ENCODE results near the gene SDK2.

SDK2 gene

DNA sequence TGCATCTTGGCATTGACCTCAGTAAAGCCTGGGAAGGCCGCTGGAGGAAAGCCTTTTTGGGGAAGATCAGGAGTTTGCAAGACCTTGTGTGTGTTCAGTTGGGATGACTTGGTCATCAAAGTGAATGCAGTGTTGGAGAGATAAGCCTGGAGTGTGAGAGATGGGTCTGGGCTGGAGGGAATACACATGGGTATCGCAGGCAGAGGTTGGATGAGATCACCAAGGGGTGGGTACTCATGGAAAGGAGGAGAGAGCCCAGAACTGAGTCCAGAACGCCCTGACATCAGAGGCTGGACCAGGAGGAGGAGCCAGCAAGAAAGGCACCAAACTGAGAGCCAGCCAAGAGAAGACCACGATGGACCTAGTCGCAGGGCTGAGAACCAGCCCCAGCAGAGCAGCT, 35.2 kb downstream of the SDK2 start (continued):
- no peak for TF ChIP-seq ZNF248 (tag by site-specific recombination; IDR thresholded peaks at IDR 0.05)
- TF ChIP-seq HOXC10 (CRISPR knock-in tag; IDR thresholded peaks at IDR 0.05) = no peak
- no peak for TF ChIP-seq ZBTB8A (tag by site-specific recombination; IDR thresholded peaks at IDR 0.05)

DNA sequence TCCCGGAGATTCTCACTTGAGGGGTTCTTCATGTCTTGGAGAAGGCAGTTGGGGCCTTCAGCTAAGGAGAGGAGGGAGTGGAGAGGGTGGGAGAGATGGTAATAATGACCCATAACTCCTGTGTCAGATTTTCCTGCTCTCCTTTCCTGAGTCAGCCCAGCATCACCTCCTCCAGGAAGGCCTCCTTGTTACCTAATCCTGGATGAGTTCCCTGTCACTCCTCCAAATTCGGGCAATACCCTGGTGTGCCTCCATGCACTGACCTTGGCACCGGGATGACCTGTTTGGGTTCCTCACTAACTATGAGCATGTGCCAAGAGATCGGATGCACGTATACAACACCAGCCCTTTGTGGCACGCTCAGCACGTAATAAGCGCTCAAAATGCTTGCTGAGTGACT, 38.8 kb downstream of the SDK2 start:
- no peaks in the 10 kb centered on the region for H3K36me3 ChIP-seq (ENCODE audit: control insufficient read depth in 2 of 2, insufficient read depth in 1 of 2, low read length in 2 of 2)
- POLR2A ChIA-PET = no interaction called here
- no peaks in the 10 kb centered on the region for H3K9me3 ChIP-seq (ENCODE audit: control insufficient read depth, insufficient read depth, low read depth, low read length)
- no peak overlapping the region for H3K27ac ChIP-seq (ENCODE audit: extremely low read depth, low read depth, low read length)
- no peak overlapping the region for H3K4me3 ChIP-seq (ENCODE audit: low read depth, low read length)
- CTCF ChIA-PET = no interaction called here
- H3K4me1 ChIP-seq (ENCODE audit: control insufficient read depth, insufficient read depth, low read length) = no peaks in the 10 kb centered on the region
- TF ChIP-seq ZNF350 (tag by site-specific recombination; IDR thresholded peaks at IDR 0.05) (no peak), ZNF302 (tag by site-specific recombination; IDR thresholded peaks at IDR 0.05; ENCODE audit: low read depth) (no peak), KLF7 (tag by site-specific recombination; IDR thresholded peaks at IDR 0.05; ENCODE audit: borderline replicate concordance) (no peak), ZBTB8A (tag by site-specific recombination; IDR thresholded peaks at IDR 0.05) (no peak), ZNF335 (tag by site-specific recombination; conservative IDR thresholded peaks at IDR 0.05) (no peak), ZNF664 (tag by site-specific recombination; IDR thresholded peaks at IDR 0.05) (no peak), MEIS1 (CRISPR knock-in tag; IDR thresholded peaks at IDR 0.05; ENCODE audit: borderline replicate concordance) (no peak), ZNF610 (tag by site-specific recombination; IDR thresholded peaks at IDR 0.05; ENCODE audit: borderline replicate concordance) (no peak), MYNN (tag by site-specific recombination; IDR thresholded peaks at IDR 0.05; ENCODE audit: borderline replicate concordance) (no peak), GLIS2 (tag by site-specific recombination; IDR thresholded peaks at IDR 0.05) (no peak), ZNF837 (tag by site-specific recombination; IDR thresholded peaks at IDR 0.05) (no peak), GFI1B (tag by site-specific recombination; IDR thresholded peaks at IDR 0.05) (no peak), ZNF23 (tag by site-specific recombination; IDR thresholded peaks at IDR 0.05; ENCODE audit: borderline replicate concordance) (no peak), ZNF707 (tag by site-specific recombination; IDR thresholded peaks at IDR 0.05) (no peak), SP2 (tag by site-specific recombination; IDR thresholded peaks at IDR 0.05) (no peak), ZNF221 (tag by site-specific recombination; IDR thresholded peaks at IDR 0.05; ENCODE audit: borderline replicate concordance) (no peak), ZNF792 (tag by site-specific recombination; IDR thresholded peaks at IDR 0.05) (no peak), PBX3 (CRISPR knock-in tag; IDR thresholded peaks at IDR 0.05) (no peak), ZNF677 (tag by site-specific recombination; IDR thresholded peaks at IDR 0.05) (no peak)

GRCh38 chr17:73604476-73604875, 39.8 kb downstream of the SDK2 start:
- Histone ChIP-seq H3K9me3 (ENCODE audit: control insufficient read depth, insufficient read depth, low read depth, low read length) (no peaks in the 10 kb centered on the region), H3K27ac (ENCODE audit: extremely low read depth, low read depth, low read length) (no peak overlapping the region), H3K4me3 (ENCODE audit: low read depth, low read length) (no peak overlapping the region), H3K36me3 (ENCODE audit: control insufficient read depth in 2 of 2, insufficient read depth in 1 of 2, low read length in 2 of 2) (no peaks in the 10 kb centered on the region), H3K4me1 (ENCODE audit: control insufficient read depth, insufficient read depth, low read length) (no peaks in the 10 kb centered on the region)
- ChIA-PET POLR2A (no interaction called here), CTCF (interaction anchor here (0.8 kb wide), 1 partner anchor 11 kb away, joined by 4 read pairs; no protein-coding TSS in a partner anchor)
- TF ChIP-seq ZBTB7A (tag by site-specific recombination; IDR thresholded peaks at IDR 0.05; ENCODE audit: low read depth) (no peak), ZNF701 (tag by site-specific recombination; IDR thresholded peaks at IDR 0.05) (no peak), ZSCAN5A (tag by site-specific recombination; IDR thresholded peaks at IDR 0.05) (no peak), KLF9 (tag by site-specific recombination; IDR thresholded peaks at IDR 0.05; ENCODE audit: low read depth) (no peak)
